ENCODE measurements around the gene DOCK4.

DNA sequence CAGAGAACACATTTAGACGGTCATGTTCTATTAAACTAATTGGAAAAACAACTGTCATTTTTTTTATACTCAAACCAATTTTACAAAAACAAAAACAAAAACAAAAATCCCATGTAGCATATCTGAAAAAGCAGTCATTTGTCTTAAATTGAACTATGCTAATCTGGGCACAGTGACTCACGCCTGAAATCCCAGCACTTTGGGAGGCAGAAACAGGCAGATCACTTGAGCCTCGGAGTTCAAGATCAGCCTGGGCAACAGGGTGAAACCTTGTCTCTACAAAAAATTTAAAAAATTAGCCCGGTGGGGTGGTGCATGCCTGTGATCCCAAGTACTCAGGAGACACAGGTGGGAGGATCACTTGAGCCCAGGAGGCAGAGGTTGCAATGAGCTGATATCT lies 253.4 kb downstream of the DOCK4 start:
- TF ChIP-seq POLR2AphosphoS5 (IDR thresholded peaks at IDR 0.05; ENCODE audit: low read depth) (no peak), CTCF (IDR thresholded peaks at IDR 0.05; ENCODE audit: insufficient read depth, low read length) (no peak)
